Neural progenitor cell (in vitro differentiated cells): ENCODE measurements around the gene RANGAP1.

Source experiments
- CTCF ChIP-seq: fragments of 200-600 bp; sonication (generic); IDR thresholded peaks from 2 replicates; pipeline ENCODE4 v1.5.1; 2017; ENCODE audit warnings: antibody characterized with exemption, mild to moderate bottlenecking
- EZH2 ChIP-seq: fragments of 200-600 bp; sonication (generic); IDR thresholded peaks from 2 replicates; pipeline ENCODE4 v1.6.1; 2017; ENCODE audit warnings: antibody characterized with exemption, mild to moderate bottlenecking, moderate library complexity
- EZH2phosphoT487 ChIP-seq: fragments of 200-600 bp; sonication (generic); IDR thresholded peaks from 2 replicates; pipeline ENCODE4 v1.6.1; 2017; ENCODE audit warnings: antibody characterized with exemption

DNA sequence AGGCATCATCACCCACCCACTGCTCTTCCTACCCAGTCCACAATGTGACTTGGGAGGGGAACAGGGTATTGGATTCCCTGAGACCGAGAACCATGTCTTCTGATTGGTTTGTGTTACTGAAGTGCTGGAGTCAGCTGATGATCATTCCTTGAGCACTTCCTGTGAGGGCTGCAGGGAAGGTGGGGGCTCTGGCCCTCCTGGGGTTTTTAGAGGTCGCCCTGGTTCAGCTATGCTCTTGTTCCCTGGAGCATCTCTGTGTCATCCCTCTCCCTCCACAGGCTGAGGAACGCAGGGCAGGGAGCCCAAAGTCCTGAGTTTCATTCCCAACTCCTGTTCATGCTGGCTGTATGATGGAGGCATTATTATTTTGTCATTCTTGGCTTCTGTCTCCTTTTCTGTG, 22.1 kb upstream of the RANGAP1 start:
- TF ChIP-seq CTCF (no peak), EZH2 (no peak), EZH2phosphoT487 (no peak)
